A673 (cell line): ENCODE data around the gene C10orf105. TPM values are rescaled to one million over a fixed set of nuclear protein-coding genes. Genes with fewer than 3 reads are reported as not detected.

Experiments
- BruUV-seq: library from RNA; stranded (reverse); fragments of 400-500 nt; replicated peaks from 2 replicates; lab custom pipeline; 2021; lab: Mats Ljungman, UMichigan
- CTCF ChIA-PET: fragments of 300-600 bp; sonication (Branson Sonifier 250); formaldehyde crosslinking; loops from one replicate; lab custom pipeline; 2022; ENCODE audit warnings: antibody characterized with exemption; lab: Charles Lee
- POLR2A ChIA-PET: fragments of 300-600 bp; sonication (Branson Sonifier 250); formaldehyde crosslinking; loops from one replicate; lab custom pipeline; 2022; ENCODE audit warnings: antibody characterized with exemption; ENCODE audit not compliant: low non-redundant PET; lab: Charles Lee
- DNase-seq: peaks from one replicate; pipeline ENCODE4 v3.0.0-alpha.2; 2015; ENCODE audit warnings: low spot score
- H3K27ac ChIP-seq: fragments of 200-600 bp; sonication (generic); 2 replicates; pipeline ENCODE4 v1.5.1; 2016; ENCODE audit warnings: mixed run types, low read depth, mild to moderate bottlenecking, mixed read lengths, antibody characterized with exemption, low read length; ENCODE audit not compliant: poor library complexity, severe bottlenecking
- H3K27me3 ChIP-seq: fragments of 200-600 bp; sonication (generic); replicated peaks from 2 replicates; pipeline ENCODE4 v1.6.1; 2017; ENCODE audit warnings: mixed run types, low read depth, mild to moderate bottlenecking, mixed read lengths, antibody characterized with exemption, low read length; ENCODE audit not compliant: insufficient read depth, poor library complexity
- H3K36me3 ChIP-seq: fragments of 200-600 bp; sonication (generic); 2 replicates; pipeline ENCODE4 v1.6.1; 2016; ENCODE audit warnings: mixed run types, mild to moderate bottlenecking, mixed read lengths, antibody characterized with exemption, low read length; ENCODE audit not compliant: insufficient read depth, poor library complexity, severe bottlenecking
- H3K4me1 ChIP-seq: fragments of 200-600 bp; sonication (generic); 2 replicates; pipeline ENCODE4 v1.6.1; 2017; ENCODE audit warnings: mixed run types, mild to moderate bottlenecking, mixed read lengths, antibody characterized with exemption, low read length; ENCODE audit not compliant: insufficient read depth, poor library complexity, severe bottlenecking
- H3K4me3 ChIP-seq: fragments of 200-600 bp; sonication (generic); 2 replicates; pipeline ENCODE4 v1.5.1; 2016; ENCODE audit warnings: low read depth, mixed run types, mild to moderate bottlenecking, mixed read lengths, low read length; ENCODE audit not compliant: poor library complexity, severe bottlenecking
- H3K9me3 ChIP-seq: fragments of 200-600 bp; sonication (generic); 2 replicates; pipeline ENCODE4 v1.6.1; 2016; ENCODE audit warnings: mixed run types, low read depth, mild to moderate bottlenecking, mixed read lengths, antibody characterized with exemption, low read length; ENCODE audit not compliant: poor library complexity, severe bottlenecking
- EZH2 ChIP-seq: fragments of 200-600 bp; sonication (generic); IDR thresholded peaks from 2 replicates; pipeline ENCODE4 v1.6.1; 2017; ENCODE audit warnings: borderline replicate concordance, low read depth, mild to moderate bottlenecking, mixed read lengths, antibody characterized with exemption, low read length; ENCODE audit not compliant: poor library complexity, severe bottlenecking
- intact Hi-C: fragments of 100-400 bp; cut with micrococcal nuclease; formaldehyde crosslinking; loops from one replicate; pipeline ENCODE4 v1.10.0; 2022; ENCODE audit not compliant: unreplicated experiment
- total RNA-seq: library from RNA; stranded (reverse); gene quantifications from 2 replicates; pipeline ENCODE4 v1.2.3, GENCODE V29; 2021
- TF ChIP-seq, protein P1 (sequence below): fragments of 300-800, 200-600 bp; sonication (generic); conservative IDR thresholded peaks from 2 replicates; pipeline ENCODE4 v1.5.1; 2017; ENCODE audit warnings: low read depth, mild to moderate bottlenecking, antibody characterized with exemption, low read length, moderate library complexity, mixed read lengths

C10orf105 gene
- total RNA-seq, 1 experiment from 2014 or later: not detected

DNA sequence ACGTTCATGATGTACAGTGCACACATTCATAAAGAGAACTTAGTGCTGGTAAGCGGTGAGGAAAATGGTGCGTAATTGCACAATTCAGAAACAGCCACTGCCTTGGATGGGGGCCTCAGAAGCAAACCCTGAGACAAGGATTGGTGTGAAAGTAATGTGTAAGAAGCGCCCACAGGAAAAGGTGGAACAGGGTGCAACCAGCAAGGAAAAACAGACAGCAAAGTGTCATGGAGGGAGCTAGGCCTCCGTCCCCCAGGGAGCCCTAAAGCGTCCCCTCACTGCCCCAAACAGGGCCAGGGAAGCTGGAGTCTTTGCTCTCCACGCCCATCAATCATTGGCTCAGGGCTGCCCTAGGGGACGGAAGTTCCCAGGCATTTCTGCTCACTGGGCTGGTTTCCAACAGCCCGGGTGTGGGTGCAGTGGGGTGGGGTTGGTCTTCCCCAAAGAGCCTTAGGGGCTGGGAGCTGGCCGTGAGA is 9.6 kb upstream of the C10orf105 start:
- H3K27ac ChIP-seq: no peak overlapping the region
- no peak for TF ChIP-seq EZH2
- TF ChIP-seq, protein P1, sequence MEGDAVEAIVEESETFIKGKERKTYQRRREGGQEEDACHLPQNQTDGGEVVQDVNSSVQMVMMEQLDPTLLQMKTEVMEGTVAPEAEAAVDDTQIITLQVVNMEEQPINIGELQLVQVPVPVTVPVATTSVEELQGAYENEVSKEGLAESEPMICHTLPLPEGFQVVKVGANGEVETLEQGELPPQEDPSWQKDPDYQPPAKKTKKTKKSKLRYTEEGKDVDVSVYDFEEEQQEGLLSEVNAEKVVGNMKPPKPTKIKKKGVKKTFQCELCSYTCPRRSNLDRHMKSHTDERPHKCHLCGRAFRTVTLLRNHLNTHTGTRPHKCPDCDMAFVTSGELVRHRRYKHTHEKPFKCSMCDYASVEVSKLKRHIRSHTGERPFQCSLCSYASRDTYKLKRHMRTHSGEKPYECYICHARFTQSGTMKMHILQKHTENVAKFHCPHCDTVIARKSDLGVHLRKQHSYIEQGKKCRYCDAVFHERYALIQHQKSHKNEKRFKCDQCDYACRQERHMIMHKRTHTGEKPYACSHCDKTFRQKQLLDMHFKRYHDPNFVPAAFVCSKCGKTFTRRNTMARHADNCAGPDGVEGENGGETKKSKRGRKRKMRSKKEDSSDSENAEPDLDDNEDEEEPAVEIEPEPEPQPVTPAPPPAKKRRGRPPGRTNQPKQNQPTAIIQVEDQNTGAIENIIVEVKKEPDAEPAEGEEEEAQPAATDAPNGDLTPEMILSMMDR: no peak
- H3K36me3 ChIP-seq: no peaks in the 10 kb centered on the region
- no peaks in the 10 kb centered on the region for H3K9me3 ChIP-seq
- H3K4me1 ChIP-seq: peaks cover 5% of the 10 kb centered on the region
- intact Hi-C loops: no loop called here
- POLR2A ChIA-PET: no interaction called here
- BruUV-seq: no TSS peak
- no peak overlapping the region for H3K4me3 ChIP-seq
- no peaks in the 10 kb centered on the region for H3K27me3 ChIP-seq
- peak; percentile 44 for DNase-seq
- CTCF ChIA-PET: no interaction called here

DNA sequence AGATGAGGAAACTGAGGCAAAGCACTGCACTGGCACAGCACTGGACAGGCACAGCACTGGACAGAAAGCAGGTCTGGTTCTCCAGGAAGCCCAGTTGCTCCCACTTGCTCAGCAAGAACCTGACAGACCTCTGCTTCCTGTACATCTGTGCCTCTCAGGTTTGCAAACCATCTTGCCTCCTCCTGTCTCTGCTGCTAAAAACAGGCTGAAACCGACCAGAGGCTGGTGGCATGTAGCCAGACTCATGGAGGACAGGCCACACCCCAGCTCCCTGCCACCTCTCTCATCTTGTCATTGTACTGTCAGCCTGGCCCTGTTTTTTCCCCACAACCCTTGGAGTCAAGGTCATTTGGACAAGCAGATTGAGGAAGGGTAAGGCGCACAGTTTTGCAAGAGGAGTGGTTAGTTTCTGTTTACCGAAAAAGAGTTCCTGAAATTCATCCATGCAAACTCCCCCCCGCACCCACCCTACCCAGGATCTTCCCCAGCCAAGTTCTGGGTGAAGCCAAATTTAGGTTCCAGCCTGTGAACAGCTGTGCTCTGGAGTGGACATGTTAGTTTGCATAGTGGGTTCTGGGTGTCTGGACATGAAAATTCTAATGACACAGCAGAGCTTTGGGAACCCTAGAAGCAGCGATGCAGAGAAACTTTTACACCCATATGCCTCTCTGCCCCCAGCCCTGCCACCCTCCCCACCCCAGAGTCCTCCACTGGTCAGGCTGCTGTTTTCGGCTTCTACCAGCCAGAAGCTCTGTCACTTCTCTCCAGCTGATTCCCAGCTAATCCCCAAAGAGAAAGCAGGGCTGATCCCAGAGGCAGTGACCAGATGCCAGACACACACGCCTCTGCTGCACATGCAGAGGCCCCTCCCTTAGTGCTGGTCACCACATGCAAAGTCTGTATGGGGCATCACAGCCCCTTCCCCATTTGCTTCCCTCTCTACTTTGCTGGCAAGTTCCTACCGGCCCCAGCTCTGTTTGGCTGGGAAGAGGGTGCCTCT is 8.5 kb upstream of the C10orf105 start:
- ChIA-PET CTCF (no interaction called here), POLR2A (no interaction called here)
- no peak overlapping the region for H3K4me3 ChIP-seq
- BruUV-seq: no TSS peak
- no peaks in the 10 kb centered on the region for H3K9me3 ChIP-seq
- no peaks in the 10 kb centered on the region for H3K27me3 ChIP-seq
- DNase-seq: no peak
- H3K27ac ChIP-seq: no peak overlapping the region
- intact Hi-C loops: no loop called here
- TF ChIP-seq, protein P1: no peak
- TF ChIP-seq EZH2: no peak
- H3K4me1 ChIP-seq: peaks cover 5% of the 10 kb centered on the region
- no peaks in the 10 kb centered on the region for H3K36me3 ChIP-seq

DNA sequence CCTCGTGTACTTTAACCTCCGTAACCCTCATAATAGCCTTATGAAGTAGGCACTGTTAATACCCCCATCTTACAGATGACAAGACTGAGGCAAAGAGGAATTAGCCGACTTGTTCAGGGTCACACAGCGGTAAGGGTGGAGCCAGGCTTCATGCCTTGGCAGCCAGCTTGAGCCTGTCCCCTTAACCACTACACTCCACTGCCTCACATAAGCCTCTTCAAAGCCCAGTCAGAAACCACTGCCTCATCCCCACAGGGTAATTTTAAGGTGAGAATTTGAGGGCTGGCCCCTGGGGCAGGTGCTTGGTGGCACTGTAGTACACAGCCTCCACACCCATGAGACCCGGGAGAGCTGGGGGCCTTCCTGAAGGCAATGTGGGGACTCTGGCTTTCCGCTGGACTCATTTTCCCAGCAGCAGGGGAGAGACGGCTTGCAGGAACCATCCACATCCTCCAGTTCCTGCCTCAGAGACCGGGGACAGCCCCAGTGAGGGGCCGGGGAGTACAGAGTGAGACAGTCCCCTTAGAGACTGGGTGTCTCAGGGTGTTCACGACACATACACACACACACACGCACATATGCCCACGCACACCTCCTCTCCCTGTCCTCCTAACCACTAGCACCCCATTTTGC is 7.6 kb upstream of the C10orf105 start:
- POLR2A ChIA-PET: no interaction called here
- no peaks in the 10 kb centered on the region for H3K9me3 ChIP-seq
- no peaks in the 10 kb centered on the region for H3K27me3 ChIP-seq
- CTCF ChIA-PET: no interaction called here
- no peak overlapping the region for H3K4me3 ChIP-seq
- intact Hi-C loops: no loop called here
- no peak for DNase-seq
- H3K36me3 ChIP-seq: no peaks in the 10 kb centered on the region
- TF ChIP-seq, protein P1: no peak
- no peak for TF ChIP-seq EZH2
- no peak overlapping the region for H3K27ac ChIP-seq
- BruUV-seq: no TSS peak
- peaks cover 5% of the 10 kb centered on the region for H3K4me1 ChIP-seq
